ENCODE results near the gene DOLPP1. TPM values are rescaled to one million over a fixed set of nuclear protein-coding genes. Genes with fewer than 3 reads are reported as not detected.

The DOLPP1 gene
- total and polyA plus RNA-seq, 2 experiments from 2014 or later = 19.0 to 19.3 TPM

DNA sequence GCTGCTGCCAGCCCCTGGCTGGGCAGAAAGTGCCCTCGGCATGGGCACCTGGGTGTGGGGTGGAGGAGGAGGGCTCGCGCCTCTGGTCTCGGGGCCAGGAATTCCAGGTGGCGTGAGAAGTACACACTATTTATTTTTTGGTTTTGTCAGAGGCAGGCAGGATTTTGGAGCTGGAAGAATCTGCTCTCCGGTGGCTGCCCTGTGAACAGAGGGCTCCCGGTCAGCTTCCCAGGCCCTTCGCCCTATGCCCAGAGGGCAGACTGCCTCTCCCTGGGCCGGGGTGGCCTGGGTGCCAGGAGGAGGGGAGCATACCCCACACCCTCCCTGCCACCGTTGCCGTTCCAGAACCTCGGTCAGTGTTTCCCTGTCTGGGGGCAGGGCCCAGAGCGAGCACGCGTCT, 8.3 kb downstream of the DOLPP1 start:
- H3K4me3 ChIP-seq = no peak overlapping the region
- no peaks in the 10 kb centered on the region for H3K9me3 ChIP-seq (ENCODE audit: low read depth)
- no peaks in the 10 kb centered on the region for H3K27me3 ChIP-seq
- TF ChIP-seq, protein P1, sequence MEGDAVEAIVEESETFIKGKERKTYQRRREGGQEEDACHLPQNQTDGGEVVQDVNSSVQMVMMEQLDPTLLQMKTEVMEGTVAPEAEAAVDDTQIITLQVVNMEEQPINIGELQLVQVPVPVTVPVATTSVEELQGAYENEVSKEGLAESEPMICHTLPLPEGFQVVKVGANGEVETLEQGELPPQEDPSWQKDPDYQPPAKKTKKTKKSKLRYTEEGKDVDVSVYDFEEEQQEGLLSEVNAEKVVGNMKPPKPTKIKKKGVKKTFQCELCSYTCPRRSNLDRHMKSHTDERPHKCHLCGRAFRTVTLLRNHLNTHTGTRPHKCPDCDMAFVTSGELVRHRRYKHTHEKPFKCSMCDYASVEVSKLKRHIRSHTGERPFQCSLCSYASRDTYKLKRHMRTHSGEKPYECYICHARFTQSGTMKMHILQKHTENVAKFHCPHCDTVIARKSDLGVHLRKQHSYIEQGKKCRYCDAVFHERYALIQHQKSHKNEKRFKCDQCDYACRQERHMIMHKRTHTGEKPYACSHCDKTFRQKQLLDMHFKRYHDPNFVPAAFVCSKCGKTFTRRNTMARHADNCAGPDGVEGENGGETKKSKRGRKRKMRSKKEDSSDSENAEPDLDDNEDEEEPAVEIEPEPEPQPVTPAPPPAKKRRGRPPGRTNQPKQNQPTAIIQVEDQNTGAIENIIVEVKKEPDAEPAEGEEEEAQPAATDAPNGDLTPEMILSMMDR (IDR thresholded peaks at IDR 0.05; ENCODE audit: low read depth, low read length) = no peak
- H3K36me3 ChIP-seq = peaks cover 11% of the 10 kb centered on the region
- no peak for DNase-seq (ENCODE audit: low read depth in 1 of 2, low spot score in 1 of 2)
- no peaks in the 10 kb centered on the region for H3K4me1 ChIP-seq (ENCODE audit: low read depth)
- no peak overlapping the region for H3K27ac ChIP-seq

DNA sequence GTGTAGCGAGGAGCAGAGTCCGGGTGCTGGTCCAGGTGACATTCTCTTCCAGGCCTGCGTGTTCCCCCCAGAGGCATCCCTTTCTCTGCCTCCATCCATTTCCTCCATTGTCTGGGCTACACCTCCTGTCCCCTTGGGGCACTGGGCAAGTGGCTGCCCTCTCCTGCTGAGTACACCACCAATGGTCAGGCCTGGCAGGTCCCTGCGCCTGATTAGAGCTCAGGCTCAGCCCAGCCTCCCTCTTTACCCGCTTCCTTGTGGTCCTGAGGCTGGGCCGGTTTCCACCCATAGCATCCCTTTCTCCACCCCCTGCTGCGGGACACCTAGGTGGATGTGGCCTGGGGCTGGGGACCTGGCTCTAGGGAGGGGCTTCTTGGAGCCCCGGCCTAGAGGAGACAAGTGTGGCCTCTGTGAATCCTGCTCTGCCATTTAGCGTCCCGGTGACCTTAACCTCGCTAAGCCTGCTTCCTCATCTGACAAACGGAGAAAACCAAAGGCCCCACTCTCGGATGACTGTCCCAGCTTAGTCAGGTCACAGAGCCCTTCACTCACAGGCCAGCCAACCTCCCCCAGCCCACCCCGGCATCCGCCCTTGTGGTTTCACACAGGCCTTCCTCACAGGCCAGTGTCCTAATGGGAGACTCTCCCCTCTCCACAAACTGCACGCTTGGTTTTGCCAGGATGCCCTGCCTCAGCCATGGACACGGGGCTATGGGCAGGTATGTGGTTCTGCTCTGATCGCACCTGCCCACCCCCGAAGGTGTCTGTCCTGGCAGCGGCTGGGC, 12.9 kb downstream of the DOLPP1 start:
- Histone ChIP-seq H3K9me3 (ENCODE audit: low read depth) (no peaks in the 10 kb centered on the region), H3K4me3 (no peak overlapping the region), H3K27ac (no peak overlapping the region), H3K4me1 (ENCODE audit: low read depth) (no peaks in the 10 kb centered on the region), H3K27me3 (no peaks in the 10 kb centered on the region), H3K36me3 (no peaks in the 10 kb centered on the region)
- TF ChIP-seq, protein P1 (IDR thresholded peaks at IDR 0.05; ENCODE audit: low read depth, low read length) = no peak
- DNase-seq (ENCODE audit: low read depth in 1 of 2, low spot score in 1 of 2) = no peak

DNA sequence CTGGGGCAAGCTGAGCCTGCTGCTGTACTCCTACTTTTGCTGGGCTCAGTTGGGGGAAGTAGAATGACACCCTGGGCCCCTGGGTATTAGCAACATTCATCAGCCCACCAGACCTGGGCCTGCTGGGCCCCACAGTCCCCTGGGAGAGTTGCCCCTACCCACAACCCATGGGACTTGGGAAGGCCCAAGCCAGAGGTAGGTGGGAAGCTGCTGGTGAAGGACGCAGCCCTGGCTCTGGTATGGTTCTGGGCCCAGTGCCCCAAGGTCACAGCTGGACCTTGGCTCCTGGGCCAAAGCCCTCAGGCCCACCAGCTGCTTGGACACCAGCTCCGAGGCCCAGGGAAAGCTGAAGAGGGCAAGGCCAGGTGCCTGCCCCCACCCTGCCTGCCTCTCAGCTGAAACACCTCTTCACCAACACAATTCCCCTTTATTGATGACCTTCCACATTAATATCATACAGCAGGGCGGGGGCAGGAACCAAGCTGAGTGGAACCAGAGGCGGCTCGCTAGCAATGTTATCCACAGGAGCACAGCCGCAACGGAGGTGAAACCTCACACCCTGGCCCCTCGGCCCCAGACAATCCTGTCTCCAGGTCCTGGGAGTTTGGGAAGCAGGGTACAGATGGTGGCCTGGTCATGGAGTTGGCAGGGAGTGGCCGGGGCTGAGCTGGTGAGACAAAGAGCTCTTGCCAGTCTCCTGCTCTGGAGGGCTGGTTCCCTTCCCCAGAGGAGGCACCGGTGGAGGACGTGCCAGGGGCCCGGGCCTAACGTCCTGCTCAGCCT, 13.7 kb downstream of the DOLPP1 start:
- no peaks in the 10 kb centered on the region for H3K27me3 ChIP-seq
- DNase-seq (ENCODE audit: low read depth in 1 of 2, low spot score in 1 of 2) = no peak
- H3K36me3 ChIP-seq = no peaks in the 10 kb centered on the region

DNA sequence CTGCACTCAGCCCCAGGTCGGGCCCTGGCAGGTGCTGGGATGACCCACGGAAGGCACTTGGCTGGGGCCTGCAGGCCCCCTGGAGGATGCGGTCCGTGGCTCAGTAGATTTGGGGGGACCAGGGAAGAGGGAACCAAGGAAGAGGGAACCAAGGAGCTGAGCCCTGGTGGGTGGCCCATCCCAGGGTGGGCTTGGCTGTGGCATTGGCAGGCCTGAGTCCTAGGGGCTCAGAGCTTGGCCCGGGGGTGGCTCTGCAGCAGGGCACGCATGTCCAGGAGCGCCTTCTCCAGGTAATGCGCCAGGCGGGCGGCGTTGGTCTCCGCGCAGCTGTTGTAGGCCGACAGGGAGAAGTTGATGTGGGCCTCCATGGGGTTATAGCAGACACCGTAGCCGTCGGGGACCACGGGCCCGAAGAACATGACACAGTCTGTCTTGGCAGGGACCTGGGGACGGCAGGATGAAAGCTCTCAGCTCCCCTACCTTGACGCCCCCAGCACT, 14.3 kb downstream of the DOLPP1 start:
- Histone ChIP-seq H3K36me3 (no peaks in the 10 kb centered on the region), H3K27ac (no peak overlapping the region), H3K4me3 (no peak overlapping the region), H3K27me3 (no peaks in the 10 kb centered on the region), H3K9me3 (ENCODE audit: low read depth) (no peaks in the 10 kb centered on the region), H3K4me1 (ENCODE audit: low read depth) (no peaks in the 10 kb centered on the region)
- no peak for DNase-seq (ENCODE audit: low read depth in 1 of 2, low spot score in 1 of 2)
- TF ChIP-seq, protein P1 (IDR thresholded peaks at IDR 0.05; ENCODE audit: low read depth, low read length) = no peak

More for the DNA sequence above, 13.7 kb downstream of the DOLPP1 start:
- Histone ChIP-seq H3K4me3 (no peak overlapping the region), H3K9me3 (ENCODE audit: low read depth) (no peaks in the 10 kb centered on the region), H3K27ac (no peak overlapping the region), H3K4me1 (ENCODE audit: low read depth) (no peaks in the 10 kb centered on the region)
- TF ChIP-seq, protein P1 (IDR thresholded peaks at IDR 0.05; ENCODE audit: low read depth, low read length) = no peak

DNA sequence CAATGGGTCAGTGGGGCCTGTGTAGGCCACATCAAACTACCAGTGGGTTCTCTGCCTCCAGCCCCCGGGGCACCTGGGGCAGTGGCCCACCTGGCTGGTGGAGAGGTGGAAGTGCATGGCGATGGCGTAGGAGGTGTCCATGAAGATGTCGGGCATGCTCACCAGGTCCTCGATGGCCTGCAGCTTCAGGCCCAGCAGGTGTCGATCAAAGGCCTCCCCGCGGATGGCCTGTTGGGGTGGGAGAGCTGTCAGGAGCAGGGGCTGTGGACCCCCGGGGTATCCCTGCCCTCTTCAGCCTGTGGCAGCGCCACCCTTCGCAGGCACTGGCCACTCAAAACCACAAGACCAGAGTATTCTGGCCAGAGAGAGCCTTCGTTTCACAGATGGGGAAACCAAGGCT, 15.0 kb downstream of the DOLPP1 start:
- no peak overlapping the region for H3K4me3 ChIP-seq
- no peaks in the 10 kb centered on the region for H3K9me3 ChIP-seq (ENCODE audit: low read depth)
- no peak for DNase-seq (ENCODE audit: low read depth in 1 of 2, low spot score in 1 of 2)
- H3K4me1 ChIP-seq (ENCODE audit: low read depth) = no peaks in the 10 kb centered on the region
- no peaks in the 10 kb centered on the region for H3K36me3 ChIP-seq
- no peaks in the 10 kb centered on the region for H3K27me3 ChIP-seq
- H3K27ac ChIP-seq = no peak overlapping the region
- TF ChIP-seq, protein P1 (IDR thresholded peaks at IDR 0.05; ENCODE audit: low read depth, low read length) = no peak
